WI38 (cell line): Measurements from ENCODE around the gene XXYLT1.

Experiments used
- H3K4me3 ChIP-seq: 2 replicates; pipeline ENCODE4 v1.5.1; 2011; ENCODE audit warnings: low read depth, mild to moderate bottlenecking, control low read depth, low read length
- CTCF ChIP-seq: IDR thresholded peaks from 2 replicates; pipeline ENCODE4 v1.5.1; 2012; ENCODE audit warnings: low read depth, mild to moderate bottlenecking, control low read depth, low read length

The XXYLT1 gene

GRCh38 chr3:195151402-195151801, 119.6 kb downstream of the XXYLT1 start:
- TF ChIP-seq CTCF, result no peak
- no peak overlapping the region for H3K4me3 ChIP-seq

GRCh38 chr3:195150181-195151118, 120.5 kb downstream of the XXYLT1 start:
- peak overlapping the region; percentile 37 for H3K4me3 ChIP-seq
- TF ChIP-seq CTCF, result no peak

DNA sequence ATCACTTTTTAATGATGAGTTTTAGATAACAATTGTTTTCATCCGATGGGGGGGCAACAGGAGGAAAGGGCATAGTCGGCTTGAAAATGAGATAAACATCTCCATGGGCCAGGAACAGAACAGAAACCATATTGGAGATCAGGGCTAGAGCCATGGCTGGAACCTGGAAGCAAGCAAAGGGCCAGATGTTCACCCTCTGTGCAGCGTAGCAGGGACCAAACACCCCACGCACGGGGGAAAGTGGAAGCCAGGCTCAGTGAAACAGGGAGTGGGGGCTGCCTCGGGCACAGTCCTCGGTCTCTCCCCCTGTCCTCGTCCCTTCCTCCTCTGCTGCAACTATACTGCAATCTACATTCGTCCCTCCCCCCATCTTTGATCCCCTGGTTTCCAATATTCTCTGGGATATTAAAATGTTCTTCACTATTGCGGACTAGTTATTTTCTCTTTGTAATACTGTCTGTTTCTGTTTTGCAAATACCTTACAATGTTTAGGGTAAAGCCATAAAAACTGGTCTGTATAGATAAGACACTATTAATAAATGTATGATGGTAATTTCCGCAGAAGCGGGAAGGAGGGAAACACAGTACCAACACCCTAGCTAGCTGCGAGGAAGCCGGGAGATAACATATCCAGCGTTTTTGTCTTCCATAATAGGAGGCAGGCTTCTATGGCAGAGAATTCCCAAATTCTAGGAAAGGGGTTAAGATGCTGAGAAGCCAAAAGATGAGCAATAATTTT, 121.5 kb downstream of the XXYLT1 start:
- H3K4me3 ChIP-seq, result no peak overlapping the region
- TF ChIP-seq CTCF, result no peak

GRCh38 chr3:195148549-195148948, 122.4 kb downstream of the XXYLT1 start:
- no peak overlapping the region for H3K4me3 ChIP-seq
- no peak for TF ChIP-seq CTCF

- TF ChIP-seq CTCF, result no peak
- H3K4me3 ChIP-seq, result no peak overlapping the region
Observed at GRCh38 chr3:195147649-195148080, 123.3 kb downstream of the XXYLT1 start.

- no peak overlapping the region for H3K4me3 ChIP-seq
- TF ChIP-seq CTCF, result no peak
Observed at GRCh38 chr3:195146131-195146530, 124.8 kb downstream of the XXYLT1 start.

DNA sequence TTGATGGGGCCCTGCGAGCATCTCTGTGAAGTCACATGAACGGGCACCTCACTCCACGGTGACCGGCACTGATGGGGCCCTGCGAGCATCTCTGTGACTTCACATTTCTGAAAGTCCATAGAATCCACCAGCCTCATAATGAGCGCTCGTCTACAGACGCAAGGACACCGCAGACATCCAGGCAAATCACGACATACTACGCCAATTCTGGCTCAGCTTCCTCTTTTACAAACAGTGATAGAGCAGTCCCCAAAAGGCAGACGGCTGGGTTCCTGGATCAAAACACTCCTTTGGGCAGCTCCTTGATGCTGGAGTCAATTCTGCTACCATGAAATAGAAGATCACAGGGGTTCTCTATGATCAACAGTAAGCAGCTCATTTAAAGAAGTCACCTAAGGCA, 125.4 kb downstream of the XXYLT1 start:
- TF ChIP-seq CTCF, result no peak
- H3K4me3 ChIP-seq, result no peak overlapping the region
